Cardiac atrium fibroblast (primary cell): ENCODE measurements around the gene KRTAP4-9. TPM values are rescaled to one million over a fixed set of nuclear protein-coding genes. Genes with fewer than 3 reads are reported as not detected.

Source experiments
- total RNA-seq: library from RNA; depleted of rRNA; stranded (reverse); fragments of >200 nt; gene quantifications from 2 replicates; pipeline ENCODE4 v1.2.3, GENCODE V29; 2015

KRTAP4-9 gene
- total RNA-seq = not detected in 2 replicates

GRCh38 chr17:41105347-41105746, at the start of gene KRTAP4-9:
Gene KRTAP4-9 (plus strand): TSS chr17:41105389. CDS start chr17:41105389, 0 bp downstream.

GRCh38 chr17:41060052-41060604, 45.1 kb upstream of the KRTAP4-9 start, which contains the start of gene KRTAP2-3:
Gene KRTAP2-3 (minus strand): TSS chr17:41060114. CDS start chr17:41060050, 64 bp downstream.

GRCh38 chr17:41065829-41066624, 39.2 kb upstream of the KRTAP4-9 start, which contains the start of gene KRTAP2-4:
Gene KRTAP2-4 (minus strand): TSS chr17:41065879. CDS start chr17:41065845, 34 bp downstream.

GRCh38 chr17:41084100-41084856, 20.9 kb upstream of the KRTAP4-9 start, which contains the start of gene KRTAP4-7:
Gene KRTAP4-7 (plus strand): TSS chr17:41084150. CDS start chr17:41084207, 57 bp downstream.

DNA sequence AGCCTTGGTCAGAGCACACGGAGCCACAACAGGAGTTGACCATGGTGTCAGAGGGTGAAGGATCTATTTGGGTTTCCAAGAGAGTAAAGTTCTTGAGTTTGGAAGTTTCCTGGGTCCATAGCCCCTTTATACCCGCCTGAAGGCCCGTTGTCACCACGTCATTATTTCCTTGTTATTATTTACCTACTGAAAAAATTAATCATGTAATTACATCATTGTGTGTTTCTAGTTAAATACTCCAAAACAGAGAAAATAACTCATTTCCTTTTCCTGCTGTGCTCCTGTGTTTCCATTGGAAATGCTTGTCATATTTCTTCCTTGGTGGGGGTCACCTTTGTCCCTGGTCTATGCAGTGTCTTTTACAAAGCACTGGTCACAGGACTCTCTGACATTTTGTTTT, 7.1 kb upstream of the KRTAP4-9 start, which contains the start of gene KRTAP4-8:
Gene KRTAP4-8, minus strand, starts transcription at position 101 of the 400 bp plus-strand sequence. Its CDS starts 58 bp downstream, at position 43.

DNA sequence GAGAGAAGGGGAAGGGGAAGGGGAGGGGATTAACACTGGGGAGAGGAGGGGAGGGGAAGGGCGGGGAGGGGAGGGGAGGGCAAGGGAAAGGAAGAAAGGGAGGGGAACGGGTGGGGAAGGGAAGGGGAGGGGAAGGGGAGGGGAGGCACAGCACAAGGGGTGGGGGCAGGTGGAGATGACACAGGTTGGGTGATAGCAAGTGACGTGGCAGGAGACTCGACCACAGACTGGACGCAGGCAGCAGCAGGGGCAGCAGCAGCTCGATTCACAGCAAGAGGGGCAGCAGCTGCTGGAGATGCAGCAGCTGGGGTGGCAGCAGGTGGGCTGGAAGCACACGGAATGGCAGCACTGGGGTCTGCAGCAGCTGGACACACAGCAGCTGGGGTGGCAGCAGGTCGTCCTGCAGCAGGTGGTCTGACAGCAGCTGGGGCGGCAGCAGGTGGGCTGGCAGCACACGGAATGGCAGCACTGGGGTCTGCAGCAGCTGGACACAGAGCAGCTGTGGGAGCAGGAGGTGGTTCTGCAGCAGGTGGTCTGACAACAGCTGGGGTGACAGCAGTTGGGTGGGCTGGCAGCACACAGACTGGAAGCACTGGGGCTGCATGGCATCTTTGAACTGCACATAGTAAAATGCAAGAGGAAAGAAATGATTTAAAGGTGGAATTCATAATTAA, 3.5 kb upstream of the KRTAP4-9 start, which contains the start of gene KRTAP4-16:
Gene KRTAP4-16, minus strand, starts transcription at position 624 of the 674 bp plus-strand sequence. Its CDS starts 0 bp downstream, at position 624.

GRCh38 chr17:41117846-41118386, 12.7 kb downstream of the KRTAP4-9 start, which contains the start of gene KRTAP4-11:
Gene KRTAP4-11 (minus strand): TSS chr17:41118373. CDS start chr17:41118315, 58 bp downstream.

DNA sequence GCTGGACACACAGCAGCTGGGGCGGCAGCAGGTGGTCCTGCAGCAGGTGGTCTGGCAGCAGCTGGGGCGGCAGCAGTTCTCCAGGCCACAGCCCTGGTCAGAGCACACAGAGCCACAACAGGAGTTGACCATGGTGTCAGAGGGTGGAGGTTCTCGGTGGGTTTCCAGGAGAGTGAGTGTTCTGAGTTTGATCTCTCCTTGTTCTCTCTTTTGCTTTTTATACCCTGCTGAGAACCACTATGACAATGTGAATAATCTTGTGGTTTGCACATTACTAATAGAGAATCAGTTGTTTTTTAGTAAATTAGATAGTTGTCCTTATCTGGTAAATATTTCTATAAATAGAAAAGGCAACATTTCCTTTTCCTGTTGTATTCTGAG, 18.8 kb downstream of the KRTAP4-9 start, which contains the start of gene KRTAP4-12:
Gene KRTAP4-12, minus strand, starts transcription at position 192 of the 381 bp plus-strand sequence. Its CDS starts 60 bp downstream, at position 132.

GRCh38 chr17:41140360-41141131, 35.4 kb downstream of the KRTAP4-9 start, which contains the start of gene KRTAP4-6:
Gene KRTAP4-6 (minus strand): TSS chr17:41140544. CDS start chr17:41140487, 57 bp downstream.

GRCh38 chr17:41149652-41149985, 44.4 kb downstream of the KRTAP4-9 start, which contains the start of gene KRTAP4-5:
Gene KRTAP4-5 (minus strand): TSS chr17:41149825. CDS start chr17:41149767, 58 bp downstream.

Other genes with a start within 250 kb of the KRTAP4-9 start
- not detected in 2 replicates for gene KRT12, start 238.2 kb upstream of the KRTAP4-9 start, total RNA-seq
- not detected in 2 replicates for gene KRT20, start 220.1 kb upstream of the KRTAP4-9 start, total RNA-seq
- not detected in 2 replicates for gene KRT23, start 167.7 kb upstream of the KRTAP4-9 start, total RNA-seq
- gene KRT39, start 138.4 kb upstream of the KRTAP4-9 start, total RNA-seq = not detected in 2 replicates
- gene KRT40, start 121.1 kb upstream of the KRTAP4-9 start, total RNA-seq = not detected in 2 replicates
- not detected in 2 replicates for gene KRTAP3-3, start 111.2 kb upstream of the KRTAP4-9 start, total RNA-seq
- gene KRTAP3-2, start 105.5 kb upstream of the KRTAP4-9 start, total RNA-seq = not detected in 2 replicates
- gene KRTAP3-1, start 96.3 kb upstream of the KRTAP4-9 start, total RNA-seq = not detected in 2 replicates
- gene KRTAP1-5, start 78.2 kb upstream of the KRTAP4-9 start, total RNA-seq = not detected in 2 replicates
- not detected in 2 replicates for gene KRTAP1-4, start 75.2 kb upstream of the KRTAP4-9 start, total RNA-seq
- not detected in 2 replicates for gene KRTAP1-3, start 70.5 kb upstream of the KRTAP4-9 start, total RNA-seq
- gene KRTAP1-1, start 63.9 kb upstream of the KRTAP4-9 start, total RNA-seq = not detected in 2 replicates
- gene KRTAP2-1, start 58.1 kb upstream of the KRTAP4-9 start, total RNA-seq = not detected in 2 replicates
- gene KRTAP2-2, start 50.2 kb upstream of the KRTAP4-9 start, total RNA-seq = not detected in 2 replicates
- not detected in 2 replicates for gene KRTAP2-3, start 45.3 kb upstream of the KRTAP4-9 start, total RNA-seq
- not detected in 2 replicates for gene KRTAP2-4, start 39.5 kb upstream of the KRTAP4-9 start, total RNA-seq
- gene KRTAP4-7, start 21.2 kb upstream of the KRTAP4-9 start, total RNA-seq = not detected in 2 replicates
- gene KRTAP4-8, start 7.2 kb upstream of the KRTAP4-9 start, total RNA-seq = not detected in 2 replicates
- not detected in 2 replicates for gene KRTAP4-16, start 3.2 kb upstream of the KRTAP4-9 start, total RNA-seq
- not detected in 2 replicates for gene KRTAP4-11, start 13.0 kb downstream of the KRTAP4-9 start, total RNA-seq
- gene KRTAP4-12, start 18.8 kb downstream of the KRTAP4-9 start, total RNA-seq = not detected in 2 replicates
- gene KRTAP4-6, start 35.2 kb downstream of the KRTAP4-9 start, total RNA-seq = not detected in 2 replicates
- not detected in 2 replicates for gene KRTAP4-5, start 44.4 kb downstream of the KRTAP4-9 start, total RNA-seq
- not detected in 2 replicates for gene KRTAP4-4, start 55.4 kb downstream of the KRTAP4-9 start, total RNA-seq
- not detected in 2 replicates for gene KRTAP4-3, start 62.8 kb downstream of the KRTAP4-9 start, total RNA-seq
- not detected in 2 replicates for gene KRTAP4-2, start 72.8 kb downstream of the KRTAP4-9 start, total RNA-seq
- not detected in 2 replicates for gene KRTAP4-1, start 79.5 kb downstream of the KRTAP4-9 start, total RNA-seq
- gene KRTAP9-1, start 84.5 kb downstream of the KRTAP4-9 start, total RNA-seq = not detected in 2 replicates
- not detected in 2 replicates for gene KRTAP9-2, start 121.3 kb downstream of the KRTAP4-9 start, total RNA-seq
- not detected in 2 replicates for gene KRTAP9-3, start 127.1 kb downstream of the KRTAP4-9 start, total RNA-seq
- not detected in 2 replicates for gene KRTAP9-8, start 132.6 kb downstream of the KRTAP4-9 start, total RNA-seq
- gene KRTAP9-4, start 144.3 kb downstream of the KRTAP4-9 start, total RNA-seq = not detected in 2 replicates
- not detected in 2 replicates for gene KRTAP9-9, start 150.0 kb downstream of the KRTAP4-9 start, total RNA-seq
- not detected in 2 replicates for gene KRTAP9-6, start 160.0 kb downstream of the KRTAP4-9 start, total RNA-seq
- not detected in 2 replicates for gene KRTAP9-7, start 170.3 kb downstream of the KRTAP4-9 start, total RNA-seq
- gene KRTAP29-1, start 197.5 kb downstream of the KRTAP4-9 start, total RNA-seq = not detected in 2 replicates
- gene KRTAP16-1, start 203.9 kb downstream of the KRTAP4-9 start, total RNA-seq = not detected in 2 replicates
- not detected in 2 replicates for gene KRTAP17-1, start 210.3 kb downstream of the KRTAP4-9 start, total RNA-seq
- gene KRT33A, start 245.4 kb downstream of the KRTAP4-9 start, total RNA-seq = not detected in 2 replicates